SU-DHL-6 (cell line): ENCODE measurements around the gene C1orf198.

Experiments
- H2AFZ ChIP-seq: fragments of 200-600 bp; sonication (generic); 2 replicates; pipeline ENCODE4 v1.6.1; 2014; ENCODE audit warnings: low read depth, mild to moderate bottlenecking, moderate library complexity, mixed read lengths, antibody characterized with exemption, low read length; ENCODE audit not compliant: severe bottlenecking
- H3F3A ChIP-seq: fragments of 200-600 bp; shearing (Covaris generic); 2 replicates; pipeline ENCODE4 v1.6.0; 2016; ENCODE audit warnings: antibody characterized with exemption, mild to moderate bottlenecking; ENCODE audit not compliant: insufficient read depth
- H3K27ac ChIP-seq: fragments of 200-600 bp; sonication (generic); 2 replicates; pipeline ENCODE4 v1.5.1; 2016; ENCODE audit warnings: low read depth, mild to moderate bottlenecking, low read length, moderate library complexity, mixed read lengths
- H3K27me3 ChIP-seq: fragments of 200-600 bp; sonication (generic), shearing (Covaris generic); 2 replicates; pipeline ENCODE4 v1.6.0; 2014; ENCODE audit warnings: mild to moderate bottlenecking, low read length
- H3K36me3 ChIP-seq: fragments of 200-600 bp; sonication (generic); 2 replicates; pipeline ENCODE4 v1.6.1; 2014; ENCODE audit warnings: mild to moderate bottlenecking, low read length, mixed read lengths
- H3K4me2 ChIP-seq: fragments of 300-600, 200-600 bp; shearing (Covaris generic), sonication (generic); 2 replicates; pipeline ENCODE4 v1.6.0; 2014; ENCODE audit warnings: low read length, low read depth, mild to moderate bottlenecking; ENCODE audit not compliant: poor library complexity, severe bottlenecking
- H3K4me3 ChIP-seq: fragments of 200-600 bp; sonication (generic); 2 replicates; pipeline ENCODE4 v1.5.1; 2014; ENCODE audit warnings: antibody characterized with exemption, low read length, mild to moderate bottlenecking, mixed read lengths; ENCODE audit not compliant: insufficient read depth, poor library complexity, severe bottlenecking
- H3K79me2 ChIP-seq: fragments of 200-600 bp; sonication (generic); 2 replicates; pipeline ENCODE4 v1.6.1; 2014; ENCODE audit warnings: mild to moderate bottlenecking, low read length, moderate library complexity; ENCODE audit not compliant: insufficient read depth
- H3K9ac ChIP-seq: fragments of 200-600 bp; sonication (generic); 2 replicates; pipeline ENCODE4 v1.7.0; 2014; ENCODE audit warnings: mild to moderate bottlenecking, low read length
- H3K9me2 ChIP-seq: fragments of 200-600 bp; sonication (generic); replicated peaks from 2 replicates; pipeline ENCODE4 v1.6.1; 2014; ENCODE audit warnings: low read length; ENCODE audit not compliant: insufficient read depth
- H3K9me3 ChIP-seq: fragments of 200-600 bp; sonication (generic); 2 replicates; pipeline ENCODE4 v1.6.1; 2014; ENCODE audit warnings: low read length, mixed read lengths; ENCODE audit not compliant: insufficient read depth
- H4K20me1 ChIP-seq: fragments of 200-600 bp; sonication (generic); 2 replicates; pipeline ENCODE4 v1.6.1; 2014; ENCODE audit warnings: low read depth, mild to moderate bottlenecking, antibody characterized with exemption, low read length, moderate library complexity, mixed read lengths
- CTCF ChIP-seq: fragments of 200-600 bp; sonication (generic); IDR thresholded peaks from one replicate; pipeline ENCODE4 v1.5.1; 2017; ENCODE audit warnings: antibody characterized with exemption, mild to moderate bottlenecking, low read length, moderate library complexity; ENCODE audit not compliant: insufficient read depth, poor library complexity, severe bottlenecking
- EZH2phosphoT487 ChIP-seq: fragments of 200-600 bp; sonication (generic), shearing (Covaris generic); conservative IDR thresholded peaks from 2 replicates; pipeline ENCODE4 v1.6.1; 2018; ENCODE audit warnings: mild to moderate bottlenecking, antibody characterized with exemption, low read length, moderate library complexity, mixed read lengths

Gene C1orf198

DNA sequence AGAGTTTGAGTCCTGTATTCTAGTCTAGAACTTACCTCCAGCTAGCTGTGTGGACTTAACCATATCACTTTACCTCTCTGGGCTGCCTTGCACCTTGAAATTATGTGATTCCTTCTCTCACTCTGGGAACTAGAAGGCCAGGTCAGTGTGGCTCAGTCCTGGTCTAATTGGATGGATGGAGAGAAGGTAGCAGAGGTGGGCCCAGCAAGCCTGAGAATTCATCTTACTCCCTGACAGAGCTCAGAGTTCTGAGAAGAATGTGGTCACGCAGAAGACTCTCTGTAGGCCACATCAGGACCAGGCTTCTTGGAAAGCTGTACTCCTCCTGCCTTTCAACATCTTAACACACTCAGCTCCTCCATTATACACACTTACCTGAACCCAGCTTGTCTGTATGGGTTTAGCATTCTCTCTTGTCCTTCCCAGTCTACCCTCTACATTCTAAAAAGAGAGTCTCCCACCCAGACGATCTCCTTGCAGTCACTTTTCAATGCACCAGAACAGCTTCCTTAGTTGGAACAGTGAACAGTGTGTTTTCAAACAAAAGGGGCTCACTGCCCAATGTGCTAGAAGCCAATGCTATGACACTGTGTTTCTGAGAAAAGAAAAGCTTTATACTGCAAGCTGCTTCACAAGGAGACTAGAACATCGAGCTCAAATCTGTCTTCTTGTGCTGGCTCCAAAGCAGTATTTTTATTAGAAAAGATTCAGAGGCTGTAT lies 60.6 kb downstream of the C1orf198 start:
- Histone ChIP-seq H3K9me2 (no peaks in the 10 kb centered on the region), H3K27me3 (no peaks in the 10 kb centered on the region), H4K20me1 (no peaks in the 10 kb centered on the region), H3K9me3 (peaks cover 6% of the 10 kb centered on the region; the same call in 1 of the 2 replicates), H3K79me2 (no peaks in the 10 kb centered on the region), H3K9ac (no peak overlapping the region), H3K4me2 (no peak overlapping the region), H3F3A (no peaks in the 10 kb centered on the region), H3K27ac (no peak overlapping the region), H3K36me3 (no peaks in the 10 kb centered on the region), H2AFZ (no peak overlapping the region), H3K4me3 (no peak overlapping the region)
- TF ChIP-seq EZH2phosphoT487 (no peak), CTCF (no peak)

DNA sequence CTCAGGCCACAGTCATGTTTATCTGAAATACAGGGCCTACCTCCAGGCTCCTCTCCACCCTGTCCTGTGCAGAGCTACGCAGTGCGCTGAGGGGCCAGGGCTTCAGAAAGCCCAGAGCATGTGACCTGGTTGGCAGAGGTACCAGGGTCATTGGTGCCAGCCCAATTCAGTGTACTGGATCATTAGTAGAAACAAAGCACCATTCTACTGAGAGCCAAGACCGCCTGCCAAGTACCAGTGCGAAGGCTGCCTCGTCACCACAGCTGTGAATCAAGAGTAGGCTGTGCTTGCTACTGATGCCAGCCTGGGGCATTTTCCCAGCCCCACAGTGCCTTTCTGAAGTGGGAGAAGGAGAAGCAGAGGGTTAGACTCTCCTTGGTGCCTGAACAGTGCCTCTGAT lies 61.3 kb downstream of the C1orf198 start:
- no peak overlapping the region for H3K4me2 ChIP-seq
- no peak overlapping the region for H2AFZ ChIP-seq
- no peaks in the 10 kb centered on the region for H4K20me1 ChIP-seq
- no peaks in the 10 kb centered on the region for H3K9me3 ChIP-seq
- TF ChIP-seq EZH2phosphoT487 (no peak), CTCF (no peak)
- H3K27ac ChIP-seq = no peak overlapping the region
- no peaks in the 10 kb centered on the region for H3K9me2 ChIP-seq
- no peaks in the 10 kb centered on the region for H3K36me3 ChIP-seq
- no peaks in the 10 kb centered on the region for H3K79me2 ChIP-seq
- H3K9ac ChIP-seq = no peak overlapping the region
- no peak overlapping the region for H3K4me3 ChIP-seq
- H3K27me3 ChIP-seq = no peaks in the 10 kb centered on the region
- H3F3A ChIP-seq = no peaks in the 10 kb centered on the region

- no peak overlapping the region for H3K4me3 ChIP-seq
- no peaks in the 10 kb centered on the region for H3K9me2 ChIP-seq
- no peak overlapping the region for H2AFZ ChIP-seq
- TF ChIP-seq EZH2phosphoT487 (no peak), CTCF (no peak)
- no peaks in the 10 kb centered on the region for H3K79me2 ChIP-seq
- H3F3A ChIP-seq = no peaks in the 10 kb centered on the region
- H3K4me2 ChIP-seq = no peak overlapping the region
- no peaks in the 10 kb centered on the region for H3K36me3 ChIP-seq
- no peak overlapping the region for H3K9ac ChIP-seq
- no peak overlapping the region for H3K27ac ChIP-seq
- no peaks in the 10 kb centered on the region for H4K20me1 ChIP-seq
- H3K9me3 ChIP-seq = no peaks in the 10 kb centered on the region
- H3K27me3 ChIP-seq = no peaks in the 10 kb centered on the region
Observed at GRCh38 chr1:230806552-230806951, 61.8 kb downstream of the C1orf198 start.
